ENCODE measurements around the gene COQ10B.

Gene COQ10B

GRCh38 chr2:197500503-197501131 is 47.3 kb downstream of the COQ10B start:
- no peak for DNase-seq (ENCODE audit: low read depth)

GRCh38 chr2:197502201-197502600 is 48.8 kb downstream of the COQ10B start:
- no peak for DNase-seq (ENCODE audit: low read depth)

GRCh38 chr2:197502685-197503084 is 49.3 kb downstream of the COQ10B start:
- DNase-seq (ENCODE audit: low read depth), result no peak

DNA sequence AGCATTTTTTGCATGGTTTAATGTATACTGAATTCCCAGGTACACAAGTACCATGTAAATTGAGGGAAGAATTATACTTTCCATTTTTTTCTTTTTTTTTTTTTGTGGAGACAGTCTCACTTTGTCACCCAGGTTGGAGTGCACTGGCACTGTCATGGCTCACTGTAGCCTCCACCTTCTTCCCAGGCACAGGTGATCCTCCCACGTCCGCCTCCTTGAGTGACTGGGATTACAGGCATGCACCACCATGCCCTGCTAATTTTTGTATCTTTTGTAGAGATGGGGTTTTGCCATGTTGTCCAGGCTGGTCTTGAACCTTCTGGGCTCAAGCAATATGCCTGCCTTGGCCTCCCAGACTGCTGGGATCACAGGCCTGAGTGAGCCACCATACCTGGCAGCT is 50.6 kb downstream of the COQ10B start:
- DNase-seq (ENCODE audit: low read depth), result no peak

DNA sequence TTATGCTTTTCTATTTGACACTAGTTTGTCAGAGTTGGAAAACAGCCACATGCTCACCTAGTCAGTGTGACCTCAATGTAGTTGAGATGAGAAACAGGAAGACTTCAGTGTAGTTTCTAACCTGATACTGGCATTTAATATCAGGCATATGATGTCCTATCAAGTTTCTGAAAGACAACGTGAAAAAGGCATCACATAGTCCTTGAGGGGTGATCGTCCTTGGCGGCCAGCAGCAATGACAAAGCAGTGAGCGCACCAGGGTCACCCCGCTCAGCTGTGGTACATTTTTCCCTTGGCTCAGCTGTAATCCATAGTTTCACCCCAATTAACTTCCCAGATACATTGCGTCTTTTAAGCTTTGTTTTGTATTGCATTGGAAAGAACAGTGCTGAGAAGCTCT is 51.2 kb downstream of the COQ10B start:
- DNase-seq (ENCODE audit: low read depth), result no peak

DNA sequence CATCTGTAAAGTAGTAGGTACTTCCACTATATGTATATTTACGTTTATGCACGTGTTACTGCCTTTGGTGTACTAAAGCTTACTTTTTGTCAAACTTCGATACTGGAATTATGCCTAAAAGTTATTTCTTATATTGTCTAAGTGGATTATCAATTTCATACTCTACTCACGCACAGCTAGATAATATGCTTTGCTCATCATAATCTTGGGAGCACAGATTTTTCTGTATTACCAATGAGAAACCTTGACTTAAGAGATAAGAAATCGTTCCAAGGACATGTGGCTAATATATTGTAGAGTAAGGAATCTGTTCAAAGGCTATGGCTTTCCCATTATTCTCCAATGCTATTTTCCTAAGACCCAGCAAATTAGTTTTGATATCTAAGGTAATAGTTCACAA is 53.3 kb downstream of the COQ10B start:
- DNase-seq (ENCODE audit: low read depth), result no peak

DNA sequence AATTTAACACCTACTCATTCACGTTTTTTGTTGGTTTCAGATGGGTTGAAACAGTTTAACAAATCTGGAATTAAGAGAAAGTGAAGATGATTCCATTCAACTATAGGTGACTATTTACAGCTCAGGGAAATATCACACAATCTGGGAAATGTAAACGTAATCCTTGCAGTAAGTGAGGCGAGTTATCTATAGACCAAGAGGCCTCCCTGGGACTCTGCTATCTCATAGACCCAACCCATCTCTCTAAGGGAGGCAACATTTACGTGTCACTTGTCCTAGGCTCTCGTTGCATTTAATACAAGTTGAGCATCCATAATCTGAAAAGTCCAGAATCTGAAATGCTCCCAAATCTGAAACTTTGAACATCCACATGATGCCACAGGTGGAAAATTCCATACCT is 60.6 kb downstream of the COQ10B start:
- DNase-seq (ENCODE audit: low read depth), result no peak

DNA sequence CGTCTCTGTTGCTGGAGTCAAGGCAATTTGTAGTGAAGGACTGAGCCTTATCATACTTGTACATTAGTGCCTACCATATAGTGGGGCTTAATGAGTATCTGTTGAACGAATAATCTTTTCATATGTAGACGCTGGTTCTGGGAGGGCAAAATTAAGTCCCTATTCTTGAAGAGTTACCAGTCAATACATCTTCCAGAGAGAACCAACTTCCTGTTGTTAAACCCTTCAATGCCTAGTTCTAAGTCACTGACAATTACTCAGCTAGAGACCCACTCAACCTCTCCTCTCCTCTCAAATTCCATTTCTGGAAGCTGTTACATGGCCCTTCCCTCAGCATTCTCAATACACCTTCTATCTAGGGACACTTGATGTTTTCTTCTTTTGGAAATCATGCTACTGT is 61.4 kb downstream of the COQ10B start:
- DNase-seq (ENCODE audit: low read depth), result no peak

GRCh38 chr2:197515315-197515738 is 62.0 kb downstream of the COQ10B start:
- no peak for DNase-seq (ENCODE audit: low read depth)

DNA sequence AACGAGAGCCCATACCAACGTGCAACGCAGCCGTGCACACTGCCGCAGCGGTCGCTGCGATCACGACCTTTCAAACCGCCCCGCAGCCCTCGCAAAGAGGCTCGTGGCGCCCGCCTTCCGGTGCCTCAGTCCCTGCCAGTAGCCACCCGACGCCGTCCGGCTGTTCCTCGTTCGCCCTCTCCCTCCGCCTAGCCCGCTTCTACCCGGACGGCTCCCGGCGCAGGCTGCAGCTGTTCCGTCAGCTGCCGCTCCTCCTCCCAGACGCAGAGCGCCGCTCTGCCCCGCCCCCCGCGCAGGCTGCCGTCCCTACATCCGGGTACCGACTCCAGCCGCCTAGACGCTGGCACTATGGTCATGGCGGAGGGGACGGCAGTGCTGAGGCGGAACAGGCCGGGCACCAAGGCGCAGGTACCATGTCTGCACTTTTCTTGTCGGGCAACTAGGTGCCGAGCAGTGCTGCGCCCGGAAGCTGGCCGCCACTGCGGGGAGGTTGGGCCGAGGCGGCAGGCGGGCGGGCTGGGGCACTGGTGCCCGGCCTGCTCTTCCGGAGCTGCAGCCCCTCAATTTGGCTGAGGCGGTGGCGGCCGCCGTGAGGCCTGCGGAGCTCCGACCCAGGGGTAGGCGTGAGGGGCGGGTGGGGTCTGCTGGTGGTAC is 62.5 kb downstream of the COQ10B start, which contains the start of gene MOB4:
TSS of gene MOB4 (plus strand) at position 328 of the 654 bp plus-strand sequence. CDS start at position 349, 21 bp downstream.
- peak; percentile 60 for DNase-seq (ENCODE audit: low read depth)

- no peak for DNase-seq (ENCODE audit: low read depth)
Measured at GRCh38 chr2:197516393-197516761, 63.0 kb downstream of the COQ10B start.

GRCh38 chr2:197517150-197517549 is 63.8 kb downstream of the COQ10B start:
- DNase-seq (ENCODE audit: low read depth), result no peak

All from non-pigmented ciliary epithelial cell (primary cell).